SW480 (cell line): ENCODE data around the gene TM4SF20.

ENCODE experiments used
- DNase-seq: peaks from one replicate; pipeline ENCODE4 v3.0.0-alpha.2; 2016; ENCODE audit warnings: low spot score

Gene TM4SF20, protein sequence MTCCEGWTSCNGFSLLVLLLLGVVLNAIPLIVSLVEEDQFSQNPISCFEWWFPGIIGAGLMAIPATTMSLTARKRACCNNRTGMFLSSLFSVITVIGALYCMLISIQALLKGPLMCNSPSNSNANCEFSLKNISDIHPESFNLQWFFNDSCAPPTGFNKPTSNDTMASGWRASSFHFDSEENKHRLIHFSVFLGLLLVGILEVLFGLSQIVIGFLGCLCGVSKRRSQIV

DNA sequence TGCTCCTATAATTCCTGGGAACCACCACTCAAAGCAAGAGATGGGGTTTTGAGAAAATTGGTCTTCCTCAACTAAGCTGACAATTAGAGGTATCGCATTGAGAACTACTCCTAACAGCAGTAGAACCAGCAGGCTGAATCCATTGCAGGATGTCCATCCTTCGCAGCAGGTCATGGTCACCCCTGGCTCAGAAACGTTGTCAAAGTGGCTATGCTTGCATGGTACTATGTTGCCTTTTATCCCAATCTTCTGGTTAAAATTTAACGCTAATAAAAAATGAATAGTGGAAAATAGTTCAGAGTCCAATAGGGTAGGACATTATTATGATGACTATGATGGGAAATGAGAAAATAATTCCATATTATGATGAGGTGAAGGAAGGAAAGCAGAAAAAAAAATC, at the start of gene TM4SF20:
TSS of gene TM4SF20 (minus strand) at position 212 of the 400 bp plus-strand sequence. CDS start at position 174, 38 bp downstream.
- DNase-seq: no peak

DNA sequence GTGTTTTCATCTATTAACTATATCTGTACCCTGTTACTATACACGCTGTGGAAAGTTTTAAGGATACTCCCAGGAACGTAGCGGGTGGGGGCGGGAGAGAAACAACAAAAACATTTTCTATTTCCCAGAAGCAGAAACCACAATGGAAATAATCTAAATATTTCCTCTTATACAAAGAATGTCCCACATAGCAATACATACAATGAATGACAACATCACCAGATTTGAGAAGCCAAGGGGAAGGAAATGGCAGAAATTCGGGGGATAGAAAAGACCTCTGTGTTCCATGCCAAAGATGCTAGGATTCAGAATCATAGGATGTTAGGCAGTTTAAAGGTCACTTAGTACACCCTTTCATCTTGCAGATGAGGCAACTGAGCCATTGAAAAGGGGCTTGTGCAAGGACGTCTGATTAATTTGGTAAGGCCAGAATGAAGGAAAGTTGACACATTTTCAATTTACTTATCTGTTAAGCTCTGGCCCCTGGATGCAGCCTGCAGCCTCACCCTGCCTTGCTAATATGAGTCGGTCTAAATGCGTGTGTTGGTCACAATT, 49.7 kb upstream of the TM4SF20 start:
- DNase-seq: no peak

DNA sequence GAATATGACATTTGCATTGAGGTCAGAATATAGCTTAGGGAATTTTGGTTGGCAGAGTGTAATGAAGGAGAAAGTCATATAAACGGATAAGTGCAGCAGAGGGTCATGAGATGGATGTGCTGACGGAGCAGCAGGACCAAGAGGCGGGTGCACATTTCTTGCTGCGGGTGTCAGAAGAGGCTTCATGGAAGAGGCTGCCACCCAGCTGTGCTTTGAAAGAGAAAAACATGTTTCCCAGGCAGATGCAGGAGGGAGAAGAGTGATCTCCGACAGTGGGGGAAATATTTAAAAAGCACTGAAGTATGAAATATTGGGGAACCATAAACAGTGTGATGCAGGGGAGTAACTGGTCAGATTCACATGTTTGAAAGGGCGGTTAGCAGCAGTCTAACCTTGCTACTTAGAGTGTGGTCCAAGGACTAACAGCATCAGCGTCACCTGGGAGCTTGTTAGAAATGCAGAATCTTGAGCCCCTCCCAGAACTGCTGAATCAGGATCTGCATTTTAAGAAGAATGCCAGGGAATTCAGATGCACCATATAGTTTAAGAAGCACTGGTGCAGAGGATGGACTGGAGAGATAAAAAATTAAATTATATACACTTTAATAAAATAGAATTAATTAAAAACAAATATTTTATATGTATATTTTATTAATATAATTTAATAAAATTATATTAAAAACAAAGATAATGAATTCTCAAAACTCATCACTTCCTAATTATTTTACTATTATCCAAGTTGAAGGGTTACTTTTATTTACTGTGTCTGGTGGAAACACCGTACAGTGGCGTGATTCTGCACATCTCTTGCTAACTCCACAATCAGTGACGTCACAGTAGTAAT, 44.8 kb upstream of the TM4SF20 start:
- DNase-seq: no peak

DNA sequence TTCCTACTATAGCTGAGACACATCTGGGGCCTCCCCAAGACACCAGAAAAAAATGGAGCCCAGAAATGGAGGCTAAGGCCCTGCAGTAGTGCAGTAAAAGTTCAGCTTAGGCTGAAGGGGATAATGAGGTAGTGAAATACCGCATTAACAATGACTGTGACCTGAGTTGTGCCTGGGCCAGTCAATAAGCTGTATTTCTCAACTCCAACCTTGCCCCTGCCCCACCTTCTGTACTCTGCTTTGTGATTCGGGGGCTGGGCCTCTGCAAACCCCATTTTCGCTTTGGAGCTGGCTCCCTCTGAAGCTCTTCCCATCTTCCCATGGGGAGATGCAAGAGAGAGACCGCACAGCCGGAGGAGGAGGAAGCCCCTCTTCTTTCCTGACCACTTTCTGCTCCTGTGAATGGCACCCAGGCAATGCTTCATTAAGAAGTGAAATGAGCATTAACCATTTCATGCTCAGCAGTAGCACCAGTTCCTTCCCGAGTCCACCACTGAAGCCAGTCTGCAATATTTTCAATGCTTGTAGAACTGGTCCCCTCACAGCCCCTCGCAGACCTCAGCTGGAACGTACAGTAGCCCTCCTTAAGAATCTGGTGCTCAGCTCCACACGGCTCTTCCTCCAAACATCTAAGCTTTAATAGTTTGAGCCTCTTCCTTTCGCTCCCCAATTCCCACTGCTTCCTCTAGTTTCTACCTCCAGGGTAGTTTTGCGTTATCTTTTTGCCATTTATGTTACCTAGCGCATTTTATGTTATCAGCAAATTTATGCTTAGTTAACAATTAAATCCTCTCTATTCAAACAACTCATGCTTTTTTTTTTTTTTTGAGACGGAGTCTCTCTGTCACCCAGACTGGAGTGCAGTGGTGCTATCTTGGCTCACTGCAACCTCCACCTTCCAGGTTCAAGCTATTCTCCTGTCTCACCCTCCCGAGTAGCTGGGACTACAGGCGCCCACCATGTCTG, 41.3 kb upstream of the TM4SF20 start:
- no peak for DNase-seq

DNA sequence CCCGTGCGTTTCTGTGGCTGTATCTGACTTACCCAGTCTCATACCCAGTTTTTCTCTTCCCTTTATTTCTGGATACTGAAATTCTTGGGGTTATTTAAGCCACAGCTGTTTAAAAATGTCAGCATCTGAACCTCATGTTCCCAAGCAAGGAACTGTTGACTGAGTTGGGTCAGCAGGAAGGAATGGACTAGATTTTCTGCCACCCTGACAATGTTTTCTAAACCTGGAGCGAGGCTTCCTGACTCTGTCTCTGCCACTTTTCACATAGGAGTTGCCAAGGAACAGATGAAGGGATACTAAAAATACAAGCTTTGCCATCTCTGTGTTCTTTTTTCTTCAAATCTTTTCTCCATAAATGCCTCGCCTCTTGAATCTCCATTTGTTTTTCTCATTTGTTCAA, 37.6 kb upstream of the TM4SF20 start:
- DNase-seq: no peak

DNA sequence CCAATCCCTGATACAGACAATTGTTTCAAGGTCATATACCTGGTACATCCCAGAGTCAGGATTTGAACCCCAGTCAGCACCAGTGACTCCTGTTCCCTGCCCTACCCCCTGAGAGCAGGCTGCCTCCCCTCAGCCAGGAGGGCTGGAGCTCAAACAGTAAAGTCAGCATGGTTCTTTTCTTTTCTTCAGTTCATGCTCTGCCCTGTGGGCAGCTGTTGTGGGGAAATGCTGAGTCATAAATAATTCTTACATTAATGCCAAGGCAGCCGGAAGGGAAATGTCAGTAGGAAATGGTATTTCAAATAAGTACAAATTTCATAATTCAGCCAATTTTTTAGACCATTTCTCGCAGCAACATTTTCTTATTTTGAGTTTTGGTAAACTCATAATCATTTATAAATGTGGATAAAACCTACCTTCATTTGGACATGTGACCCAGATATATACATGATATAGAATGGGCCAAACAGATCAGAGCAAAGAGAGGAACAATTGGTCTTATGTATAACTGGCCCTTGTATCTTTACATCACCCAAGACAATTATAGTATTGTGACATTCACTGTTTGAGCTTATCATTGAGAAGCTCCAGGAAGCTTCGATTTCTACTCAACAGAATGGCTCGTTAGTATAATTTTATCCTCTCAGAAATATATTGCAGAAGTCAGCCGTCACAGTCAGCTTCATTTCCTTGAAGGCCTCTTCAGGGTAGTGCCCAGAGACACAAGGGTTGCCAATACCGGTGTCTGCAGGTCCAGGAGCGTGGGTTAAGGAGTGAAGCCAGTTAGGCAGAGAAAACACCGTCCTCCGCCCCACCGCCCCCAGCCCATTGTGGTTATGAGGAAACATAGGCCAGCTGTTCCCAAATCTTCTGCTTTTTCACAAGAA, 36.7 kb upstream of the TM4SF20 start:
- peak; percentile 28 for DNase-seq

DNA sequence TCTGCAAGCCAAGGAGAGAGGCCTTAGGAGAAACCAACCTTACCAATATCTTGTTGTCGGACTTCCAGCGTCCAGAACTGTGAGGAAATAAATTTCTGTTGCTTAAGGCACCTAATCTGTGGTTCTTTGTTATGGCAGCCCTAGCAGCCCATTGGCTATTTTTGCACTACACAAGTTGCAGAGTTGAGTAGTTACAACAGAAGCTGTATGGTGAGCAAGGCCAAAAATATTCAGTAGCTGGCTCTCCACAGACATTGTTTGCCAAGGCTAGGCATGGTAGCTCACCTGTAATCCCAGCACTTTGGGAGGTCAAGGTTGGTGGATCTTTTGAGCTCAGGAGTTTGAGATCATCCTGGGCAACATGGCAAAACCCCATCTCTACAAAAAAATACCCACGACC, 35.7 kb upstream of the TM4SF20 start:
- no peak for DNase-seq

DNA sequence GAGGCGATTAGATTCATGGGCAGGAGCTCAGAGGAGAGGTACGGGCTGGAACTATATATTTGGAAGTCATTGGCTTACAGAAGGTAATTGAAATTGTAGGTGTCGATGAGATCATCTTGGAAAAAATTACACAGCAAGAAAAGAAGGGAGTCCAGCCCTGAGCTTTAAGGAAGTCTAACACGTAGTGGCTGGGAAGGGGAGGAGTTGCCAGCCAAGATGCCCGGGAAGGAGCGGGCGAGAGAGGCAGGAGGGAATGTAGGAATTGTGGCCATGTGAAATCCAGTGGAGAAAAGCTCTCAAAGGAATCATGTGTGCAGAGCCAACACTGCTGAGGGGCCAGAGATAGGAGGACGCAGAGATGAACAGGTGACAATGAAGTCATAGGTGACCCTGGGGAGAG, 34.3 kb upstream of the TM4SF20 start:
- no peak for DNase-seq

DNA sequence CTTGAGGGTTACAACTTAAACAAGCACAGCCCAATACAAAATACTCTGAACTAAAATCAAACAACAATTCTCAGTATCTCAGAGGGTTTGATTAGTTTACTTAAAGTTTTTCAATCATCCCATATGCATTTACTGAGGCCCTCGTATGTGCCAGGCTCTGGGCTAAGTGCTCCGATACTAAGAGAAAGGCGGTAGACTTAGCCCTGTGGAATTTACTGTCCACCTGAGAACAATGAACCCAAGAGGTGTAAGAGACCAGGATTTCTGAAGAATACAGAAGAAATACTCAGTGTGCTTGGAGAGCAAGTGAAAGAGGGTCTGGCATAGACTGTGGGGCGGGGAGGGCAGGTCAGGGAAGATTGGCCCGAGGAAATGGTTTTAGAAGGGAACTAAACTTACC, 33.8 kb upstream of the TM4SF20 start:
- no peak for DNase-seq

DNA sequence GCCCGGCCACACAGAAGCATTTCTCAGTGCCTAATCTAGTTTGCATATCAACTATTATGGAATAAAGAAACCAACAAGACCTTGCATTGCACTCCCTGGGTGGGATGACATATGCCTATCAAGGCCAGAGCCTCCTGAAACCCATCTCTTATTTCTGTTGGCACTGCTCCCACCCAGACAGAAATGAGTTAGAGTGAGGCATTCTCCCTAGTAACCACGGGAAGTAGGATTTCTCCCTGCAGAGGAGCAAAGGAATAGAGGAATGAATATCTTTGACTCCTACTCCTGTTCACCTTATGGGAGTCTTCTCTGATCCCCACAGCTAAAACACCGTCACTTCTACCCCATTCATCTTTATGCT, 32.9 kb upstream of the TM4SF20 start:
- no peak for DNase-seq

DNA sequence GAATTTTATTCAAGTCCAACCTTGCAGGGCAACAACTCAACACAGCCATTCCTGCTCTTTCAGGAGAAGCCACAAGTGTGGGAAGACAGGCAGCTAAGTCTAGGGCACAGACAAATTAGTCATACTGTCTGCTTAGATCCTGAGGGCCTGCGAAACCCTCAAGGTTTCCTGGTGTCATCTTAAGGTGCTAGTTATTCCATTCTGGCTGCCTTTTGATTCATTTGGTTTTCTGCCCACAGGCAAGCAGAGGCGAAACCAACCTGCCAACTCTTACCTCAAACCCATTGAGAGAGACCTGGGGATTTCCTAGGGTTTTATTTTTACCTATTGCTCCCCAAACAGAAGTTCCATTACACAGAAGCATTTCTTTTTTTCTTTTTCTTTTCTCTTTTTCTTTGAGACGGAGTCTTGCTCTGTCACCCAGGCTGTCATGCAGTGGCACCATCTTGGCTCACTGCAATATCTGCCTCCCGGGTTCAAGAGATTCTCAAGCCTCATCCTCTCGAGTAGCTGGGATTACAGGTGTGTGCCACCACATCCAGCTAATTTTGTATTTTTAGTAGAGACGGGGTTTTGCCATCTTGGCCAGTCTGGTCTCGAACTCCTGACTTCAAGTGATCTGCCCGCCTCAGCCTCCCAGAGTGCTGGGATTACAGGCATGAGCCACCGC, 32.3 kb upstream of the TM4SF20 start:
- no peak for DNase-seq

DNA sequence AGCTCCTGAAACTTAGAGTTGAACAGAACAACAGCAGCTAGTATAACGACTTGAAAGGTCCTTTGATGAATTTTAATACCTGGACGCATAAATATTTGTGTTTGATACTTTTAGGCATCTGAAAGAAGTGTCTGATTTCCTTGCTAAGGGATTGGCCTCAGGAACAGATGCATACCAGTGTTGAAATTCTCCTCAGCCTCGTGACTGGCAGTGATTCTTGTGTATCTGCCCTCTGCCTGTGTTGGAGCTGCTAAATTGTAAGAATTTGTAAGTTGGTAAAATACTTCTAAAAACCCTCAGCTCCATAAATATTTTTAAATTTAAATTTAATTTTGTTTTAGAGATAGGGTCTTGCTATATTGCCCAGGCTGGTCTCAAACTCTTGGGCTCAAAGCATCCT, 31.1 kb upstream of the TM4SF20 start:
- no peak for DNase-seq

DNA sequence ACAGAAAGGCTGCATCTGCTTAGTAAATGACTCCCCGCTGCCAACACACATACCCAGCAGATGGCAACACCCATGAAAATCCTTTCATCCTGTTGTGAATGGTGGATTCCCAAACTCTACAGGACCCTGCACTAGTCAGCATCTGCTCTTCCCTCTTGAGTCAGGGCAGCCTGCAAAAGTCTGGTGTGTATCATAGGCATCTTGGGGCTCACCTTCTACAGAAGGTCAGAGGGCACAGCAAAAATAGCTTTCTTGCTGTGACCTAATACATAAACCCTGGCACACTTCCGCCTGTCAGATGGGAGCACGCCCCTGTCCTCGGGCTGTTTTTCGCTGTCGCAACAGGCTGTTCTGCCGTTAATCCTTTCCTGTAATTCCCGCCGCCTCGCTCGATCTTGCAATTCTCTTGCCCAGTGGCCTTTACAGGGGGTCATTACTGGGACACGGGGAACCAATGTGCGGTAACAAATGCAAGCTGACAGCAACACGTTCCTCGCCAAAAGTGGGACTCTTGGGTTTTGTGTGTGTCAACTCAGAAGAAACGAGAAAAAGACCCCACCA, 28.6 kb upstream of the TM4SF20 start:
- DNase-seq: no peak

DNA sequence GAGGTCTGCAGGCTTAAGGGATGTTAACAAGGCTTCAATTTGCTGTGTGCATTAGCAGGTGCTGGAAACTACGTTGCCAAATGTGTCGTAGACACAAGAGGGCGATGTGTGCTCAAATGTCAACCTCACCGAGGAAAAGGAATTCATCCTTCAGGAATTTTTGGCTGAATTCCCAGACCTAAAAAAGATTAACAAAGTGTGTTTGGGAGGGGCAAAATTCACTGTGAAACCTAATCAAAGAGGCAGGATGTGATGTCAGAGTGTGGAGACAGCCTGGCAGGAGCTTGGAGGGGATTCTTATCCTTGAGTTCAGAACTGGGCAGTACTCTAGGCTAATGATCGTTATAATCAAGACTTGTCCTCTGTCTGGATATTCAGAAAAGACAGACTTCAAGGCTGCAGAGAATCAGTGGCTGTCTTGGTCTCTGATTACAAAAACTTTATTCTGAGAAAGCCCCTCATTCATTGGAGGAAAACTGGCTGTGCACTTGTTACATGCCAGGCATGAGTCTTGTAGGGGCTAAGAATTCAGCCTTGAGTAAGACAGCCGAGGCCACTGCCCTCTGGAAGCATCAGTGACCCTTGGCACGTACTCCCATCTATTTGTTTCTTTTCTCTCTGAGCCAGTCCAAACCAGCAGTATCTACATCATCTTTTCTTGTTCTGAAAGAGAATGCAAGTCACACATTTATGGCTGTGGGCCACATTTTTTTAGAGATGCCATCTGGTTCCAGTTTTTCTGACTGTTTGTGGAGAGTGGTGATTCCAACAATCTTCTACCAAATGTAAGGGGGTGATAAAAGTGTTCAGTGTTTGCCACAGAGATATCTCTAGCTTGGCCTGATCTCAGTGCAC, 27.3 kb upstream of the TM4SF20 start:
- DNase-seq: peak; percentile 81

DNA sequence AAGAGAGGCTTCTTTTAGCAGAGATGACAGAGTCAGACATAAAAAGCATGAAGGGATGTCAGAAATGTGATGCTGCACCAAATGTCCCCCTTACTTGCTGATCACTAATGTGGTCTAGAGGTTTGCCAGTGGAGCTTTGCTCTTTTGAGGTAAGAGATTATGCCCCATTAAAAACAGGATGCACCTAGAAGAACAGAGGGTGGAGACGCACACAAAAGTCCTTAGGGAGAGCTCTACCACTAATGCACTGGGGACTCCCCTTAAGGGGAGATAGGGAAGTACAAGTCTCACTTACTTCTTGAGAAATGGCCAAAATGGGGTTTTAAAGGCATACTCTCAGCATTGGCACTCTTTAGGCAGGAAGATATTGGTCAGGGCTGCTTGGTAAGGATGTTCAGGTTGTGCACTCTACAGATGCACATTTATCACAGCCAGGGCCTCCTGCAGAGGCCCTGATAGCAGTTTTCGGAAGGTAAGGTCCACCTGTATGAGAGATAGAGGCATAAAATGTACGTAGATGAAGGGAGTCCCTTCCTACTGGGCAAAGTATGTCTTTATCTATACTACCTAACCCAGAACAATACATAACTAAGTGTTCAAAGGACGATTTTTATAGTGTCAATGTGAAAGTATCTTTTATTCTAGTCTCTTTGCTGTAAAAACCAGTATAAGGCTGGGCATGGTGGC, 25.6 kb upstream of the TM4SF20 start:
- DNase-seq: no peak

DNA sequence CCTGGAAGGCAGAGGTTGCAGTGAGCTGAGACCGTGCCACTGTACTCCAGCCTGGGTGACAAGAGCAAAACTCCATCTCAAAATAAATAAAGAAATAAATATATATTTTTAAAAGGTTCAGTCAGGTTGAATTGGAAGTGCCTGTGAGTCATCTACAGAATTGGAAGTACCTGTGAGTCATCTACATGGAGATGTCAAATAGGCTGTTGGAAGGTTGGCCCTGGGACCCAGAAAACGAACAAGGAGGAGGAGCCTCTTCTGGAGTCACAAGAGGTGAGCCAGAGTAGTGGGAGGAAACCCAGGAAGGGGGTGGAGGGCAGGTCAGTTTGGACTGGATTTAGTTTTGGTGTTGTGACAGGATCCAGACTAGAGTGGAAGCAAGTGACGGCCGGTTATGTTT, 23.9 kb upstream of the TM4SF20 start:
- peak; percentile 36 for DNase-seq

DNA sequence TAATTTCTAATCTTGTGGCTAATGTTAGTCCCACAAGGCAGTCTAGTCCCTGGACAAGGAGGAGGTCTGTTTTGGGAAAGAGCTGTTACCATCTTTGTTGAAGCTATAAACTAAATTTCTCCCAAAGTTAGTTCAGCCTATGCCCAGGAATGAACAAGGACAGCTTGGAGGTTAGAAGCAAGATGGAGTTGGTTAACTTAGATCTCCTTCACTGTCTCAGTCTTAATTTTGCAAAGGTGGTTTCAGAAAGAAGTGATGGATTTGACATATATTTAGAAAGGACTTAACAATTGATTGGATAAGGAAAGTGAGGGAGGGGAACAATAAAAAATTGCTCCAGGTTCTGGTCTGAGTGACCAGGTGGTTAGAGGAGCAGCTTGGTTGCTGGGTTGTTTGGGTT, 23.2 kb upstream of the TM4SF20 start:
- no peak for DNase-seq

DNA sequence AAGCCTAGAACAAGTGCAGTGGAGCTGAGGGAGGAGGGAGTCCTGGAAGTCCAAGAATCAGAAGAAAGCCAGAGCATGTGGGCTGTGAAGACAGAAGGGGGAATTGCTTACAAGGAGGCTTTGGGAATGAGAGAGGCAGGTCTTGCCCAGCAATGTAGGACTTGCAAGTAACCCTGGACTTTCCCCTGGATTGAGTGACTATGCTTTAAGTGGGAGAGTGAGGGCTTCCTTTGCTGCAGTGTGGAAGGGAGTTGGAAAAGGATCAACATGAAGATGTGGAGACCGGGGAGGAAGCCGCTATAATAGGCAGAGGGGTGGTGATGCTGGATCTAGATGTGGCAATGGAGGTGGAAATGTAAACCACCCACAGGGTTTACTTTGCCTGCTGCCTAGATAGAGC, 22.4 kb upstream of the TM4SF20 start:
- DNase-seq: no peak
